Body of pancreas (tissue), 4 donors: ENCODE data around the gene DMD. TPM values are rescaled to one million over a fixed set of nuclear protein-coding genes. Genes with fewer than 3 reads are reported as not detected.

Experiments used
- ATAC-seq: fragments of 150-250 bp; one replicate; pipeline ENCODE4 v1.9.1; 2016
- DNase-seq, 4 donors: peaks; one replicate each; pipeline ENCODE4 v3.0.0-alpha.2; 2019
- H3K27ac ChIP-seq, 4 donors: fragments of 200-600 bp; sonication (generic); 1 replicate in 3 of 4; 2 replicates in 1 of 4; pipeline versions ENCODE4 v1.5.1 to v1.6.1; 2016 to 2019; ENCODE audit warnings: mild to moderate bottlenecking in 1 of 4, mixed read lengths in 1 of 4, moderate library complexity in 1 of 4
- H3K27me3 ChIP-seq, 2 donors: fragments of 200-600 bp; sonication (generic); one replicate each; pipeline ENCODE4 v1.6.0; 2016; ENCODE audit warnings: mild to moderate bottlenecking in 1 of 2
- H3K36me3 ChIP-seq, 2 donors: fragments of 200-600 bp; sonication (generic); replicated peaks in 1 of 2; 2 replicates each; pipeline ENCODE4 v1.5.1; 2016; ENCODE audit warnings: low read depth in 2 of 2; ENCODE audit not compliant: insufficient read depth in 1 of 2
- H3K4me1 ChIP-seq: fragments of 200-600 bp; sonication (generic); one replicate; pipeline ENCODE4 v1.6.0; 2016
- H3K4me3 ChIP-seq, 2 donors: fragments of 200-600 bp; sonication (generic); 1 replicate in 1 of 2; 2 replicates in 1 of 2; pipeline ENCODE4 v1.5.1; 2016 to 2019
- H3K9me3 ChIP-seq, 3 donors: fragments of 200-600 bp; sonication (generic); 1 replicate in 2 of 3; 2 replicates in 1 of 3; pipeline ENCODE4 v1.5.1; 2016
- CTCF ChIP-seq, 7 experiments: fragments of 450-650 bp in 4 of 7; fragments of 200-600 bp in 3 of 7; sonication (generic) in 3 of 7; IDR thresholded peaks; one replicate each; pipeline ENCODE4 v1.5.1; 2016 to 2019; ENCODE audit warnings: antibody characterized with exemption in 7 of 7
- POLR2A ChIP-seq, 3 donors: fragments of 450-650 bp; IDR thresholded peaks; one replicate each; pipeline ENCODE4 v1.6.1; 2016; ENCODE audit warnings: antibody characterized with exemption in 3 of 3, mild to moderate bottlenecking in 2 of 3
- WGBS, 2 donors: methylation state at CpG; one replicate each; pipeline ENCODE4 v1.1.5; 2017; 5-methylcytosine and 5-hydroxymethylcytosine counted together
- intact Hi-C: fragments of 100-400 bp; cut with DNase I; formaldehyde crosslinking; loops from one replicate; pipeline ENCODE4 v1.15.1; 2023
- total RNA-seq, 2 donors: library from RNA; depleted of rRNA; stranded (reverse); fragments of >200 nt; gene quantifications; one replicate each; pipeline ENCODE4 v1.1.0, GENCODE V29; 2016

Gene DMD
- total RNA-seq, 2 donors from 2014 or later, result 28.5 to 38.6 TPM

- 58 to 75% methylated on average over 2 of the region's 2 CpGs for WGBS, 2 donors
- DNase-seq (no peak), ATAC-seq (no peak)
- intact Hi-C loops, result no loop called here
- H3K9me3 ChIP-seq, result no peaks in the 10 kb centered on the region
- no peaks in the 10 kb centered on the region for H3K36me3 ChIP-seq
- H3K4me3 ChIP-seq, result no peak overlapping the region
- TF ChIP-seq POLR2A (IDR thresholded peaks at IDR 0.05) (no peak), CTCF (IDR thresholded peaks at IDR 0.05) (no peak)
- no peaks in the 10 kb centered on the region for H3K27me3 ChIP-seq
- no peaks in the 10 kb centered on the region for H3K4me1 ChIP-seq
- no peak overlapping the region for H3K27ac ChIP-seq
These were observed 337.6 kb downstream of the DMD start for GRCh38 chrX:32873786-32874185.

GRCh38 chrX:32871636-32872035, 339.7 kb downstream of the DMD start:
- WGBS, 2 donors, result 48 to 53% methylated on average over 3 of the region's 3 CpGs
- no peak overlapping the region for H3K27ac ChIP-seq

GRCh38 chrX:32868524-32868895, 342.8 kb downstream of the DMD start:
- Histone ChIP-seq H3K4me3 (no peak overlapping the region), H3K4me1 (no peaks in the 10 kb centered on the region), H3K27me3 (no peaks in the 10 kb centered on the region), H3K36me3 (no peaks in the 10 kb centered on the region), H3K9me3 (no peaks in the 10 kb centered on the region), H3K27ac (no peak overlapping the region)
- WGBS, 2 donors, result 76% methylated on average over 5 of the region's 6 CpGs; no CpG with 5 or more reads in 1 of the 2 donors
- intact Hi-C loops, result no loop called here
- no peak for TF ChIP-seq POLR2A (IDR thresholded peaks at IDR 0.05)
- no peak for TF ChIP-seq CTCF (IDR thresholded peaks at IDR 0.05)
- ATAC-seq (no peak), DNase-seq (no peak)

More at GRCh38 chrX:32871636-32872035, 339.7 kb downstream of the DMD start:
- H3K9me3 ChIP-seq, result no peaks in the 10 kb centered on the region
- no peaks in the 10 kb centered on the region for H3K27me3 ChIP-seq
- ATAC-seq (no peak), DNase-seq (no peak)
- TF ChIP-seq POLR2A (IDR thresholded peaks at IDR 0.05) (no peak), CTCF (IDR thresholded peaks at IDR 0.05) (no peak)
- no peak overlapping the region for H3K4me3 ChIP-seq
- H3K36me3 ChIP-seq, result no peaks in the 10 kb centered on the region
- H3K4me1 ChIP-seq, result no peaks in the 10 kb centered on the region
- intact Hi-C loops, result no loop called here

- ATAC-seq, result no peak
- no peak for TF ChIP-seq POLR2A (IDR thresholded peaks at IDR 0.05)
- TF ChIP-seq CTCF (IDR thresholded peaks at IDR 0.05), result no peak
- intact Hi-C loops, result no loop called here
- Histone ChIP-seq H3K27me3 (no peaks in the 10 kb centered on the region), H3K36me3 (no peaks in the 10 kb centered on the region), H3K4me3 (no peak overlapping the region), H3K27ac (no peak overlapping the region), H3K4me1 (no peaks in the 10 kb centered on the region), H3K9me3 (no peaks in the 10 kb centered on the region)
- WGBS, 2 donors, result 73 to 88% methylated on average over 3 to 10 of the region's 17 CpGs
- DNase-seq, result no peak
These were observed 343.4 kb downstream of the DMD start for GRCh38 chrX:32867781-32868523.

GRCh38 chrX:32852203-32852602, 359.1 kb downstream of the DMD start:
- intact Hi-C loops, result no loop called here
- no peak overlapping the region for H3K4me3 ChIP-seq
- no peak overlapping the region for H3K27ac ChIP-seq
- ATAC-seq (no peak), DNase-seq (no peak)
- H3K9me3 ChIP-seq, result peaks cover 0 to 2% (median 0%) of the 10 kb centered on the region in 3 donors
- H3K27me3 ChIP-seq, result no peaks in the 10 kb centered on the region
- H3K4me1 ChIP-seq, result no peaks in the 10 kb centered on the region
- TF ChIP-seq CTCF (IDR thresholded peaks at IDR 0.05), result no peak
- TF ChIP-seq POLR2A (IDR thresholded peaks at IDR 0.05), result no peak
- no peaks in the 10 kb centered on the region for H3K36me3 ChIP-seq
- 50 to 73% methylated on average over 1 of the region's 1 CpG for WGBS, 2 donors
